Measurements from ENCODE around the gene TRIM9.

DNA sequence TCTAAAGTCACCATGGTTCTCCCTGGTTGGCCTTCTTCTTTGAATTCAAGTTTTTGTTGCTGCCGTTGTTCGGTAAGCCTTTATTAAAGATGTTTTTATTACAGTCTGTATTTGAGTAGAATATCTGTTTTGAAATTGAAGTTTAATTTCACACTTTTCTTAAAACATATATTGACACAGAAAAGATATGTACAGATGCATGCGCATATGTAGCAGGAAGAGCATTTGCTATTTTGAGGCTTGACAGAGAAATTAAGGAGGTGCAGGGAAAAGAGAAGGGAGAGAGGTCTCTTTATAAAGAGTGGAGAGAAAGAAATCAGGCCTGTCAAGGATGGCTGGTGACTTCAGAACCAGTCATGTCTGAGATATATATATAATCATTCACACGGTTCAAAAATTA lies 46.0 kb upstream of the TRIM9 start:
- TF ChIP-seq, protein P1, sequence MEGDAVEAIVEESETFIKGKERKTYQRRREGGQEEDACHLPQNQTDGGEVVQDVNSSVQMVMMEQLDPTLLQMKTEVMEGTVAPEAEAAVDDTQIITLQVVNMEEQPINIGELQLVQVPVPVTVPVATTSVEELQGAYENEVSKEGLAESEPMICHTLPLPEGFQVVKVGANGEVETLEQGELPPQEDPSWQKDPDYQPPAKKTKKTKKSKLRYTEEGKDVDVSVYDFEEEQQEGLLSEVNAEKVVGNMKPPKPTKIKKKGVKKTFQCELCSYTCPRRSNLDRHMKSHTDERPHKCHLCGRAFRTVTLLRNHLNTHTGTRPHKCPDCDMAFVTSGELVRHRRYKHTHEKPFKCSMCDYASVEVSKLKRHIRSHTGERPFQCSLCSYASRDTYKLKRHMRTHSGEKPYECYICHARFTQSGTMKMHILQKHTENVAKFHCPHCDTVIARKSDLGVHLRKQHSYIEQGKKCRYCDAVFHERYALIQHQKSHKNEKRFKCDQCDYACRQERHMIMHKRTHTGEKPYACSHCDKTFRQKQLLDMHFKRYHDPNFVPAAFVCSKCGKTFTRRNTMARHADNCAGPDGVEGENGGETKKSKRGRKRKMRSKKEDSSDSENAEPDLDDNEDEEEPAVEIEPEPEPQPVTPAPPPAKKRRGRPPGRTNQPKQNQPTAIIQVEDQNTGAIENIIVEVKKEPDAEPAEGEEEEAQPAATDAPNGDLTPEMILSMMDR (conservative IDR thresholded peaks at IDR 0.05 in 1 of 2, IDR thresholded peaks at IDR 0.05 in 1 of 2; ENCODE audit: extremely low read depth in 1 of 2, insufficient read depth in 1 of 2, low read depth in 1 of 2, low read length in 2 of 2), result no peak
- TF ChIP-seq EZH2 (IDR thresholded peaks at IDR 0.05; ENCODE audit: borderline replicate concordance, low read length), result no peak

Data from mammary epithelial cell (primary cell).